Measurements from ENCODE around the gene ARMS2.

The ARMS2 gene

GRCh38 chr10:122420624-122421007 lies 33.8 kb upstream of the ARMS2 start:
- no peak for TF ChIP-seq ESRRG (CRISPR knock-in tag; IDR thresholded peaks at IDR 0.05)
- TF ChIP-seq PPARA (CRISPR knock-in tag; IDR thresholded peaks at IDR 0.05; ENCODE audit: borderline replicate concordance), result no peak
- TF ChIP-seq CSDC2 (CRISPR knock-in tag; IDR thresholded peaks at IDR 0.05), result no peak
- TF ChIP-seq ISL1 (CRISPR knock-in tag; IDR thresholded peaks at IDR 0.05), result no peak
- TF ChIP-seq TOX (CRISPR knock-in tag; IDR thresholded peaks at IDR 0.05; ENCODE audit: borderline replicate concordance), result no peak
- TF ChIP-seq, protein P1, sequence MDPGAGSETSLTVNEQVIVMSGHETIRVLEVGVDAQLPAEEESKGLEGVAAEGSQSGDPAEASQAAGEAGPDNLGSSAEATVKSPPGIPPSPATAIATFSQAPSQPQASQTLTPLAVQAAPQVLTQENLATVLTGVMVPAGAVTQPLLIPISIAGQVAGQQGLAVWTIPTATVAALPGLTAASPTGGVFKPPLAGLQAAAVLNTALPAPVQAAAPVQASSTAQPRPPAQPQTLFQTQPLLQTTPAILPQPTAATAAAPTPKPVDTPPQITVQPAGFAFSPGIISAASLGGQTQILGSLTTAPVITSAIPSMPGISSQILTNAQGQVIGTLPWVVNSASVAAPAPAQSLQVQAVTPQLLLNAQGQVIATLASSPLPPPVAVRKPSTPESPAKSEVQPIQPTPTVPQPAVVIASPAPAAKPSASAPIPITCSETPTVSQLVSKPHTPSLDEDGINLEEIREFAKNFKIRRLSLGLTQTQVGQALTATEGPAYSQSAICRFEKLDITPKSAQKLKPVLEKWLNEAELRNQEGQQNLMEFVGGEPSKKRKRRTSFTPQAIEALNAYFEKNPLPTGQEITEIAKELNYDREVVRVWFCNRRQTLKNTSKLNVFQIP (CRISPR knock-in tag; IDR thresholded peaks at IDR 0.05; ENCODE audit: borderline replicate concordance, low read depth), result no peak
- TF ChIP-seq TCF4 (CRISPR knock-in tag; IDR thresholded peaks at IDR 0.05; ENCODE audit: borderline replicate concordance), result no peak
- no peak for TF ChIP-seq PATZ1 (CRISPR knock-in tag; IDR thresholded peaks at IDR 0.05; ENCODE audit: borderline replicate concordance)
- no peak for TF ChIP-seq SNAI2 (CRISPR knock-in tag; IDR thresholded peaks at IDR 0.05)
- no peak for TF ChIP-seq ZFP3 (CRISPR knock-in tag; IDR thresholded peaks at IDR 0.05)
- TF ChIP-seq, protein P2, sequence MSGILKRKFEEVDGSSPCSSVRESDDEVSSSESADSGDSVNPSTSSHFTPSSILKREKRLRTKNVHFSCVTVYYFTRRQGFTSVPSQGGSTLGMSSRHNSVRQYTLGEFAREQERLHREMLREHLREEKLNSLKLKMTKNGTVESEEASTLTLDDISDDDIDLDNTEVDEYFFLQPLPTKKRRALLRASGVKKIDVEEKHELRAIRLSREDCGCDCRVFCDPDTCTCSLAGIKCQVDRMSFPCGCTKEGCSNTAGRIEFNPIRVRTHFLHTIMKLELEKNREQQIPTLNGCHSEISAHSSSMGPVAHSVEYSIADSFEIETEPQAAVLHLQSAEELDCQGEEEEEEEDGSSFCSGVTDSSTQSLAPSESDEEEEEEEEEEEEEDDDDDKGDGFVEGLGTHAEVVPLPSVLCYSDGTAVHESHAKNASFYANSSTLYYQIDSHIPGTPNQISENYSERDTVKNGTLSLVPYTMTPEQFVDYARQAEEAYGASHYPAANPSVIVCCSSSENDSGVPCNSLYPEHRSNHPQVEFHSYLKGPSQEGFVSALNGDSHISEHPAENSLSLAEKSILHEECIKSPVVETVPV (CRISPR knock-in tag; IDR thresholded peaks at IDR 0.05), result no peak
- ATAC-seq, result peak; percentile 24; the same call in 2 of the 3 replicates

- no peak for ATAC-seq
- peak; percentile 5 for TF ChIP-seq ISL1 (CRISPR knock-in tag; IDR thresholded peaks at IDR 0.05)
- TF ChIP-seq ZFP30 (CRISPR knock-in tag; IDR thresholded peaks at IDR 0.05), result no peak
Measured at GRCh38 chr10:122421054-122421625, 33.3 kb upstream of the ARMS2 start.

GRCh38 chr10:122421742-122422141 lies 32.7 kb upstream of the ARMS2 start:
- ATAC-seq, result no peak
- TF ChIP-seq GLIS3 (CRISPR knock-in tag; IDR thresholded peaks at IDR 0.05), result no peak
- TF ChIP-seq TSHZ2 (CRISPR knock-in tag; IDR thresholded peaks at IDR 0.05), result no peak
- TF ChIP-seq ZNF8 (CRISPR knock-in tag; IDR thresholded peaks at IDR 0.05), result no peak
- no peak for TF ChIP-seq OSR1 (CRISPR knock-in tag; IDR thresholded peaks at IDR 0.05)
- no peak for TF ChIP-seq ZNF70 (CRISPR knock-in tag; IDR thresholded peaks at IDR 0.05)
- no peak for TF ChIP-seq ZFP30 (CRISPR knock-in tag; IDR thresholded peaks at IDR 0.05)
- TF ChIP-seq CSDC2 (CRISPR knock-in tag; IDR thresholded peaks at IDR 0.05), result no peak
- no peak for TF ChIP-seq ZNF565 (CRISPR knock-in tag; conservative IDR thresholded peaks at IDR 0.05; ENCODE audit: low read depth)
- TF ChIP-seq PATZ1 (CRISPR knock-in tag; IDR thresholded peaks at IDR 0.05; ENCODE audit: borderline replicate concordance), result no peak
- no peak for TF ChIP-seq ZC3H10 (CRISPR knock-in tag; IDR thresholded peaks at IDR 0.05)
- no peak for TF ChIP-seq BACH2 (CRISPR knock-in tag; IDR thresholded peaks at IDR 0.05; ENCODE audit: borderline replicate concordance)
- no peak for TF ChIP-seq ZFP3 (CRISPR knock-in tag; IDR thresholded peaks at IDR 0.05)
- TF ChIP-seq ISL1 (CRISPR knock-in tag; IDR thresholded peaks at IDR 0.05), result no peak
- no peak for TF ChIP-seq ARNTL (CRISPR knock-in tag; IDR thresholded peaks at IDR 0.05; ENCODE audit: borderline replicate concordance, low read depth)
- TF ChIP-seq, protein P2 (CRISPR knock-in tag; IDR thresholded peaks at IDR 0.05), result no peak
- TF ChIP-seq RARB (CRISPR knock-in tag; IDR thresholded peaks at IDR 0.05), result no peak
- no peak for TF ChIP-seq PPARA (CRISPR knock-in tag; IDR thresholded peaks at IDR 0.05; ENCODE audit: borderline replicate concordance)
- TF ChIP-seq, protein P1 (CRISPR knock-in tag; IDR thresholded peaks at IDR 0.05; ENCODE audit: borderline replicate concordance, low read depth), result no peak
- TF ChIP-seq TCF4 (CRISPR knock-in tag; IDR thresholded peaks at IDR 0.05; ENCODE audit: borderline replicate concordance), result no peak
- TF ChIP-seq, protein P3, sequence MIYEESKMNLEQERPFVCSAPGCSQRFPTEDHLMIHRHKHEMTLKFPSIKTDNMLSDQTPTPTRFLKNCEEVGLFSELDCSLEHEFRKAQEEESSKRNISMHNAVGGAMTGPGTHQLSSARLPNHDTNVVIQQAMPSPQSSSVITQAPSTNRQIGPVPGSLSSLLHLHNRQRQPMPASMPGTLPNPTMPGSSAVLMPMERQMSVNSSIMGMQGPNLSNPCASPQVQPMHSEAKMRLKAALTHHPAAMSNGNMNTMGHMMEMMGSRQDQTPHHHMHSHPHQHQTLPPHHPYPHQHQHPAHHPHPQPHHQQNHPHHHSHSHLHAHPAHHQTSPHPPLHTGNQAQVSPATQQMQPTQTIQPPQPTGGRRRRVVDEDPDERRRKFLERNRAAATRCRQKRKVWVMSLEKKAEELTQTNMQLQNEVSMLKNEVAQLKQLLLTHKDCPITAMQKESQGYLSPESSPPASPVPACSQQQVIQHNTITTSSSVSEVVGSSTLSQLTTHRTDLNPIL (CRISPR knock-in tag; IDR thresholded peaks at IDR 0.05; ENCODE audit: low read depth), result no peak
